WTC11 (cell line): Measurements from ENCODE around the gene COL18A1.

Experiments
- CTCF ChIP-seq: fragments of 200-600 bp; IDR thresholded peaks from 2 replicates; pipeline ENCODE4 v1.8.0; 2022; ENCODE audit warnings: antibody characterized with exemption
- ZBTB21 ChIP-seq: sonication (generic); formaldehyde crosslinking; IDR thresholded peaks from 2 replicates; pipeline ENCODE4 v1.8.1; 2023; ENCODE audit warnings: mild to moderate bottlenecking, missing genetic modification reagents, borderline replicate concordance

- TF ChIP-seq CTCF = no peak
- no peak for TF ChIP-seq ZBTB21 (CRISPR knock-in tag)
Measured at GRCh38 chr21:45466330-45467220, 61.6 kb downstream of the COL18A1 start.
